Renal cortex interstitium (tissue), 11 donors: ENCODE data around the gene STUM. TPM values are rescaled to one million over a fixed set of nuclear protein-coding genes. Genes with fewer than 3 reads are reported as not detected.
"Not testable (repeated sequence)": the region's sequence is repeated elsewhere in the genome, so short reads cannot be mapped to it uniquely, and the experiment has no call there.

Source experiments
- DNase-seq, 11 donors: peaks; one replicate each; pipeline ENCODE4 v3.0.0-alpha.2; 2013; ENCODE audit warnings: low read depth in 9 of 11, low spot score in 4 of 11; ENCODE audit errors: extremely low read depth in 1 of 11
- polyA plus RNA-seq, 3 donors: library from polyadenylated mRNA; unstranded; fragments of 120-200 nt; gene quantifications; one replicate each; pipeline ENCODE4 v1.2.1, GENCODE V29; 2013; ENCODE audit not compliant: insufficient read length in 3 of 3

The STUM gene
- polyA plus RNA-seq, 3 donors: 1.1 to 2.6 (median 1.5) TPM

DNA sequence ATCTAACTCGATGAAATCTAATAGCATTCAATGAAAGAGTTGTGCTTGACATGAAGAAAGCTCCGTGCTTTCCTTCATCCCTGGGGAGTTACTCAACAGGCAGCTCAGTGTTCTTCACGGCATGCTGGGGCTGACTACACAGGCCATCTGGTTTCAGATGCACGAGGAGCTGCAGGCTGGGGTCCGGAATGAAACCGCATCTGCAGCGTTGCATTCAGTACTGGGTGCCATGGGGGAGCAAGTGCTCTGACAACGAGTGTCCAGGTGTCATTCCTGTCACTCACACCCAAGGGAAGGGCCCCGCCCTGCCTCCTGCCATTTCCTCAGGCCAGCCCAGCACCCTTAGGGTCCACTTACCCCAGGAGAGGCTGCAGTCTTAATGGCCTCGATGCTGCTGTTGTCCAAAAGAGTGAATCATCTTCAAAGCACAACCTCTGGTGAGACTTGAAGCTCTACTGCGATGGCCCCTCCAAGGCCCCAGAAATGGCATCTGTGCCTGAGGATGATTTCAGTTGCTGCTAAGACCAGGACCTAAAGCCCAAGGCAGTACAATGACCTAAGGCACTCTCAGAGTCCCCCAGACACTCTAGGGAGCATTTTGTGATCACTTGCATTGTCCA lies 61.4 kb downstream of the STUM start:
- DNase-seq: no peak

DNA sequence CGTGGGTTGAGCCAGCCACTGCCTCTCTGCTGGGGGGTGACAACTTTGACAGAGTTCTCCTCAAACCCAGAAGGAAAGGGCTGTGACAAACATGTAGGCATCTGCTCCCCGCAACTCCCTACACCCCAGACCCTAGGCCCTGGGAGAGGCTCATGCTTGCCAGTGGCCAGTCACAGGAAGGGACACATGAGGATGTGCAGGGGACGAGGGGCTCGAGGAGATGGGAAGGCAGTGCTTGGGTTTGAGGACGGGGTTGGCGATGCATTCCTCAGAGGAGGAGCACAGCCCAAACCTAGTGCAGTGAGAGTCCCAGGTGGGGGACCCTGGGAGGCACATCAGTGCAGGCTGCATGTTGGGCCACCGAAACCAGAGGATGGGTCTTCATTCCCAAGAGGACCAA lies 62.1 kb downstream of the STUM start:
- no peak for DNase-seq

DNA sequence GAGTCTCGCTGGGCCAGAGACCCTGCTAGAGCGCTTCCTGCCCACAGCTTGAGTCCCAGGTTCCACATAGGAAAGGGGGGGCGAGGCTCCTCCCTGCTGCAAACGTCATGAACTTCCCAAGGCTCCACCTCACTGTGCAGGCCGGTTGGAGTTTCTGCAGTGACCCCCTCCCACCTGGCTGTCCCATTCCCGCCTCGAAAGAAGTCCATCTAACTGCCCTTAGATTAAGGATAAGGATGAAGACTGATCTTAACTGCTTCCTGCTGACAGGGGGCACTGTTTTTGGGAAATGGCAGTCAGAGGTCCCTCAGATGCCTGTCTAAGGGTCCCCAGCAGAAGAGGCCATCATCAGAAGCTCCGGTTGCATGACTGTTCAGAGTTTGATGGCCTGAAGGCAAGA lies 62.7 kb downstream of the STUM start:
- no peak for DNase-seq

DNA sequence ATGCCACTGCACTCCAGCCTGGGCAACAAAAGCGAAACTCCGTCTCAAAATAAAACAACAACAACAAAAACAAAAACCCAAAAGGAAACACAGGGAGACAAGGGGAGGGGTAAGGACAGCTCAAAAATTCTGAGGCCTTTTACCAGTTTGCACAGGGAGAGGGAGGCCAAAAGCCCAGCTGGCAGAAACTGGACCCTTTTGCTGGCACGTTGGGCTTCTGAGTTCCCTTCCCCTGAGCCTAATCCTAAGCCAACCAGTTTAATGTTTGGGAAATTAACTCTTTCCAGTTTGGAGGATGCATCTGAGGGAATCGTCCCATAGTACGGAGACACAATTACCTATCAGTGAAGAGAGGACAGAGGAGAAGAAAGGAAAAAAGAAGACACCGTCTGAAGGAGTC lies 63.4 kb downstream of the STUM start:
- not testable (repeated sequence) for DNase-seq

DNA sequence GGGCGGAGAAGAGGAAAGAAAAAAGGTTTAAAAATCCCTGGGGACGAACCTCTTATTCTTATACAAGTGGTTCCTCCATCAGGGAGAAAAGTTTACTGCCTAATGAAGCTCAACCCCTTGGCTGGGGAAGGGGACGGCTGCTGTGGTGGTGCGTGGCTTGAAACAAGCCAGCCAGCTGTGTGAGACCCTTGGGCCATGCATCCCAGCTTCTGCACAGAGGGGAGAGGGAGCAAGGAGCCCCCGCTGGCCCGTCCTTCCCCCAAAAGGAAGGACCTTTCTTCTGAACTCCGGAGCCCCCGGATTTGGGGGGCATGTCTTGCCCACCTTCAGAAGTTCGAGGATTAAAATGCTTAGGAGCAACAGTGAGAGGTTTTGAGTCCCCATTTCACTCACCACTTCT lies 67.3 kb downstream of the STUM start:
- DNase-seq: no peak

DNA sequence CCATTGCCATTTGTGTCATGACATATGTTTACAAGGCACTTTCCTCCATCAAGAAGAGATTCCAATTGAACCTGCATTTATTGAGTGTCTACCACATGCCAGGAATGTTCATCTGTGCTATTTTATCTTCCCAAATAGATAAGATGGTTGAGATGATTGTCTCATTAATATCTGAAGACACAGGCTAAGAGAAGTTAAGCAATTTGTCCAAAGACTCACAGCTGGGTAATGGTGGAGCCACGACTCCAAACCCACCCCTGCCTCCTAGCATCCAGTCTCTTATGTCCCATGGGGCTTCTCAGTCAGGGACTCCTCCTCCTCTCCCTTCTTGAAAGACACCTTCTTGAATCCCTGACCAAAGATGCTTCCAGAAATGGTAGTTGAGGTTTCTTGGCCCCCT lies 68.1 kb downstream of the STUM start:
- no peak for DNase-seq

DNA sequence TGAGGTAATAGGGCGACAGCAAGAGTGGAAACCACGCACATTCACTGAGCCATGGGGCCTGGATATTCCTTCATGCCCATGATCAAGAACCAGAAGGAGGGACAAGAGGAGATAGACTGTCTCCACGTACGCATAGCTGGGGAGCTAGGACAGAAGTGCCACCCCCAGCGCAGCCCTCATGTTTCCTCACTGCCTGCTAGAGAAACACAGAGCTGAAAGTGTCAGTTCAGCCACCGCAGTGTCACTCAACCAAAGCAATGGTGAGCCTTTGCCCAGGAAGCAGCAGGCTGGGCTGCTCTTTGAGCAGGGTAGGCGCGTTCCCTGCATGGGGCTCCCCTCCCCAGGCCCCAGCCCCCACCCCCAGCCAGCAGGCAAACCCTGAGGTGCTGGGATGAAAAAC lies 68.5 kb downstream of the STUM start:
- no peak for DNase-seq

DNA sequence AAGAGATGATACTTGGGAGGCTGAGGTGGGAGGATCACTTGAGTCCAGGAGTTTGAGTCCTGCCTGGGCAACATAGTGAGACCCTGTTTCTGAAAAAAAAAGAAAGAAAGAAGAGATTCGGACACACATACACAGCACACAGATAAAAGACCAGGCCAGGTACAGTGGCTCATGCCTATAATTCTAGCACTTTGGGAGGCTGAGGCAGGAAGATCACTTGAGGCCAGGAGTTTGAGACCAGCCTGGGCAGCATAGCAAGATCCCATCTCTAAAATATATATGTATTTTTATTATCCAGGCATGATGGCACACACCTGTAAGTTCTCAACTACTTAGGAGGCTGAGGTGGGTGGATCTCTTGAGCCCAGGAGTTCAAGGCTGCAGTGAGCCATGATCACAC lies 69.2 kb downstream of the STUM start:
- not testable (repeated sequence) for DNase-seq

DNA sequence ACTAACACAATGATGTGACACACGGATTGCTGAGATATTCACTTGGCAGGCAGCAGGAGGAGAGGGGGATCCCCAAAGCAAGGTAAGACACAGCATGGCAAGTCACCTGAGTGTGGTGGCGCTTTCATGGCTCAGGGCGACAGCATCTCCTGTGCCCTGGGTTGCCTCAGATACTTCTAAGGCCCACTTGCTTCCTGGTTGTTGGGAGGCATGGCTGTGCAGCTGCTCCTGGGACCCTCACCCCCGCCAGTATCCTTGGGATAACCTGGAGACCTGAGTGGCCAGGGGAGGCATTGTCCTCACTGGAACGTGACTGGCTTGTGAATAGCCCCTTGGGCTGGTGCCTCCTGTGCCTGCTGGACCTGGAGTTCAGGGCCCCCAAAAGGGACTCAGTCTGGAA lies 69.8 kb downstream of the STUM start:
- no peak for DNase-seq

DNA sequence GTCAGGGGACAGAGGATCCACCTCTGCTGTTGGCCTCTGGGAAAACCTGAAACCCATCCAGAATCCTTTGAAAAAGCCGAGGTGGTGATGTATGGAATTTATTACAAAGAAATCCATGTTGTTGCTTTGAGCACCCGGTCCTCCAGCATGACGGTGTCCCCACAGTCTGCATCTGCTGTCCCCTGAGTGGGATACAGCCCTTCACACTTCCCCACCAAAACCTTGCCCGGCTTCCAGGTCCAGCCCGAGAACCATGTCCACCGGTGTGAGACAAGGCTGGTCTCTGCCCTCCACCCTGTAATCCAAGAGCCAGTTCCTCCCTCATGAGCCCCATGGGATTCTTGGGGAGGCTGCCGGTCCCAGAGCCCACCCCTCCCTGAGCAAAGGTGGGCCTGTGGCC lies 70.5 kb downstream of the STUM start:
- DNase-seq: no peak

DNA sequence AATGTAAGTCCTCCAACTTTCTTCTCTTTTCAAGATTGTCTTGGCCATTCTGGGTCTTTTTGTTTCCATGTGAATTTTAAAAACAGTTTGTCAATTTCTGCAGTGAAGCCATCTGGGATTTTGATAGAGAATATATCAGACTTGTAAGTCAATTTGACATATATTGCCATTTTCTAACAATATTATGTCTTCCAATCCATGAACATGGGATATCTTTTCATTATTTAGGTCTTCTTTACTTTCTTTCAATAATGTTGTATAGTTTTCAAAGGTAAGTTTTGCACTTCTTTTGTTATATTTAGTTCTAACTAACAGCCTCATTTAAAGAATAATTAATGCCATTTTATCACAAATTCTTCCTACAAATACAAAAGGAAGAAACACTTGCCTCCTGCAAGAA lies 73.4 kb downstream of the STUM start:
- DNase-seq: no peak

DNA sequence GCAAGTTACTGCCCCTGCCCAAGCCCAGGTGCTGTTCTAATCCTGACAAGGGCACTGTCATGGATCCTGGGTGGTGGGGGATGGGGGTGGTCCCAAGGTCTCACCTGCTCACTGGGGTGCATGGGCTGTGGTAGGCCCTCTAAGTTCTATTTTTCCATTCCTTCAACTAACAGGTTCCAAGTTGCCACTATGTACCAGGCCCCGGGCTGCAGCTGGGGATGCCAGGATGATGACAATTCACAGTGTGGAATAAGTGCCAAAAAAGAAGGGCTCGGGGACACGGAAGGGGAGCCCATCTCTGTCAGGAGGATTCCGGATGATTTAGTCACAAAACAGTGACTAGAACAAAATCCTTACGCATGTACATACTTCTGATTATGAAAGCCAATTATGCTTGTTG lies 76.0 kb downstream of the STUM start:
- no peak for DNase-seq

DNA sequence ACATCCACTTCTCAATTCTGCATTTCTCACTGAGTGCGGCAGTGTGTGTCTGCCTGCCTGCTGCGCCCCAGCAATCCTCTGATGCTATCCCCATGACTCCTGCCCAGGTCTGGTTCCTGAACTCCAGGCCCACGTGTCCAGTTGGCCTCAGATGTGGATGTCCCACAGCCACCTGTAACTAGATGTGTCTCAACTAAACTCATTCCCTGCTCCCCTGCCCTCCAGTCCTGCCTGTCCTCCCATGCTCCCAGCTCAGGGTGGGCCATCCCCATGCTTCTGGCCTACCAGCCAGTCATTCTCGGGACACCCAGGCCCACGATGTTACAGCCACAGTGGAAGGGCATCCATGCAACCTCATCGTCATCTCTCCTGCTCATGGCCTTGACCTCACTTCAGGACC lies 76.8 kb downstream of the STUM start:
- DNase-seq: no peak

DNA sequence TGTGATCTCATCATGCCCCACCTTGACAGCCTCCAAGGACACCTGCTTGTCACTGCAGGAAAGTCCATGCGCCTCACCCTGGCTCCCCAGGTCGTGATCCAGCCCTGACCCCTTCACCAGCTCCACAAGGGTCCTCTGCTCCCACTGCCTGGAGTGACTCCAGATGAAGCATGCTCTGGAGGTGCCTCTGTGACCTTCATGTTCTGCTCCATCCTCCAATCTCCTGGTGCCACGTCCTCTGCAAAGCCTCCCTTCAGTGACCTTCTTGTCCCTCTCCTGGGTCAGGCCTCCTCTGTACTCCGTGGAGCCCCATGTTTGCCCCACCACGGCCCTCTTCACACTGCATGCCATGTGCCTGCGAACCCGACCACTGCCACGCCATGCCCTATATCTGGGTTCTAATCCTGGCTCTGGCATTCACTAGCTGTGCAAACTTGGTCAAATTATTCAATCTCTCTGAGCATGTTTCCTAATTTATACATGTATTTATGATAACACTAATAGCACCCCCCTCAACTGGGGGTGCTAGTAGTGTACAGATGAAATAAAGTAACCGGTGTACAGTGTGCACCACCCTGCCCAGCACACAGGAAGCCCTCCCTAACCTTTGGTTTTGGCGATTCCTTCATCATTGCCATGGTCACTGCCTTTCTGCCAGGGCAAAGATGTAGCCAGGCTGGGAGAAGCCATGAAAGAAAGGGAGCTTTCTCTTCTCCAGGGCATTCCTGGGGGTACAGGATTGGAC lies 77.4 kb downstream of the STUM start:
- DNase-seq: no peak

DNA sequence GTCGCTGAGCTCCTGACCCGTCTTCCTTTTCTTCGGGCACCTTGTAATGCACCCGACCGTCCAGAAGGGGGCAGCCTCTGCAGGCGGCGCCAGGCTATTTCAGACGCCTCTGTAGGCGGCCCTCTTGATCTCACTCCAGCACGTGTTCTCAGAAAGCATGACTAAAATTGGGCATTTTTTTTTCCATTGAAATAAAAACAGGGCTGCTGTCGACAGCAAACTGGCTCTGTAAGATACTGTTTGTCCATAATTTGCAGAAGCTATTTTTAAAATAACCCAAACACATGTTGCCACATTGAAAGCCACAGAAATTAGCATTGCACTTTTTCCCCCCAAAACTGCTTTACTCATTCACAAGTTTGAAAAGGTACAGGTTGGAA lies 78.0 kb downstream of the STUM start:
- peak in 2 of 11 donors; percentile 25 to 28 for DNase-seq

DNA sequence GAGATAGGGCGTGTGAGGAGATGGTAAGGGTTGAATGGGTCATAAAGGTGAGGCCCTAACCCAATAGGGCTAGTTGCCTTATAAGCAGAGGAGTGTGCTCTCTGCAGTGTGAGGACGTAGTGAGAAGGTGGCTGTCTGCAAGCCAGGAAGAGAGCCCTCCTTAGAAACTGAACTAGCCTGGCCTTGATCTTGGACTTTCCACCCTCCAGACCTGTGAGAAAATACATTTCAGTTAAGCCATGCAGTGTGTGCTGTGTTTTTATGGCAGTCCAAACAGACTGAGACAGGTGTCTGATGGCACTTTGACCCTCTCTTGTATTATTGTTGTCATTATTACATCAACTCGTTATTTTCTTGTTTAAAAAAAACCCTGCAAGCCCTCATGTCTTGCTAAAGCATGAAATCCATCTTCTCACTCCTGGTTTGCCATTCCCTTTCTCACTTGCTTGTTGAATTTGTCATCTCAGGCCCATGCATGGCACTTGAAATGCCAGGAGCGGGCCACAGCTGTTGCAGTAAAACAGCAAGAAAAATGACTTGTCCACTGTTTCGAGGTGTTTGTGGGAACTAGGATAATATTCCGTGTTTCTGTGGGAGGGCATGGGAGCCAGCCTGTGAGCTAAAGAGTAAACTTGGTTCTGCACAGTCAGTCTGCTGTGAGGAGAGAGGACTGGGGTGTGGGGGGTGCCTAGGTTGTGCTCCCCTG lies 78.6 kb downstream of the STUM start:
- DNase-seq: no peak

DNA sequence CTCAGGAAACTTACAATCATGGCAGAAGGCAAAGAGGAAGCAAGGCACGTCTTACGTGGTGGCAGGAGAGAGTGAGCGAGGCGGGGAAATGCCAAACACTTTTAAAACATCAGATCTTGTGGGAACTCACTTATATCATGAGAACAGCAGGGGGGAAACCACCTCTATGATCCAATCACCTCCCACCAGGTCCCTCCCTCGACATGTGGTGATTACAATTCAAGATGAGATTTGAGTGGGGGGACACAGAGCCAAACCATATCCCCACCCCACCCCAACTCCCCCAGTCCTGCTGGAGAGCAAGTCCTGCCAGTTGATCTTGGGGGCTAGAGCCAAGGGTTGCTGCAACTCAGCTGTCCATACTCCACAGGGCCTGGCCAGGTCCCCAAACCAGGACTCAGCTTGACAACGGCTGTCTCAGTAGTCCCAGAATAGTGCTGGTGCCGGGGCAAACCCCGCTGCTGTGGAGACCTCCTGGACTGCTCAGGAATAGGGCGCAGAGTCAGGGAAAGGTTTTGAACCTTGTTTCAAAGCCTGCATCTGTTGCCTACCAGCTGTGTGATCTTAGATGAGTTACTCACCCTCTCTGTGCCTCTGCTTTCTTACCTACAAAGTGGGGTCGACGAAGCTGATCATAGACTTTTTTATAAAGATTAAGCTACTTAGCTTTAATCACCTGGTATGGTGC lies 79.5 kb downstream of the STUM start:
- DNase-seq: no peak

DNA sequence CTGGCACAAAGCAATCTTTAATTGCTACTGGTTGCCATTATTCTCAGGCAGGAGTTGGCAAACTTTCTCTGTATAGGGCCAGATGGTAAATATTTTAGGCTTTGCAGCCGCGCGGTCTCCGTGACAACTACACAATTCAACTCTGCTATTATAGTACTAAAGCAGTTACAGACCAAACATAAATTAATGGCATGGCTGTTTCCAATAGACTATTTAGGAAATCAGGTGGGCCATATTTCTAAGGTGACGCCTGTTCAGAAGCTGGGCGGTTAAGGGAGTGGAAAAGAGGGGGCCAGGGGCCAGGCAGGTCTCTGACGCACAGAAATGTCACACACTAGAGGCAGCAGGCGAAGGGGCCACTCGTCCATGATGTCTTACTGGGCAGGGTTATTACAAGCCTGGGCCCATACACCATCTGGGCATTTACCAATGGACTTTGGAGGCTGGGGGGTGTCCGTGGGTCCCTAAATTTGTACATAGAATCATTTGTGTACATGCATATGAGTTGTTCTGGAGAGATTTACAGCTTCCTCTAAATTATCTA lies 80.1 kb downstream of the STUM start:
- DNase-seq: peak in 1 of 11 donors; percentile 31

DNA sequence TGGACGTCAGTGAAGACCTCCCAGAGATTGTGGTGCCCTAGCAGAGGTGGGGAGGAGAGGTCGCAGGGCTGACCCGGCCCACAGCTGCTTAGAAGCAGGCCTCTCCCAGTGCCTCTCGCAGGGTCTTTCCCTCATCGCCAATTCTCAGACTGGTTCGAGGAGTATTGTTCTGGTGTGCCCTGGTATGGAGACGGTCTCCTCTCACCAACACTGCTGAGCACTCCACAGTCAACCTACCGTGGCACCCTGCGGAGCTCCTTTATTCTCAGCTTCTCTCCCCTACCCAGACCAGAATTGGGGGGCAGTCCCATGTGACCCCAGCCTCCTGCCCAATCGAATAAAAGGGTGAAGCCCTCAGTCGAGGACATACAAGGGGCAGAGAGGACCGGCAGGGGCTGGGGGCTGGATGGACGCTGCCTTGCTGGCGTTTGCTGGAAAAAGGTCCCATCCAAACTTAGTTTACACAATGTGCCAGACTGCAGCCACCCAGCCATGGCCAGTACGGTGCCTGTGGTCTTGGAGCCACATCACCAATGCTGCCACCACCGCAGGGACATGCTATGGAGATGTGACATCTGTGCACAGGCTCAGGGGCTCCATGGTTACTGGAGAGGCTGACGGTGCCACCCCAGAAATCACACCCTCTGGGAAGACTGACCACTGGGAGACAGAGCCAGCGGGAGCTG lies 80.8 kb downstream of the STUM start:
- DNase-seq: no peak
